Stimulated activated CD4-positive, alpha-beta T cell treated with anti-CD3 and anti-CD28 coated beads, TNF-alpha, amount 100 ng/mL, for 4 hours (primary cell): ENCODE data around the gene CDHR3.

Source experiments
- DNase-seq, 3 experiments: peaks; one replicate each; pipeline ENCODE4 v3.0.0-alpha.2; 2020; ENCODE audit warnings: low read depth in 3 of 3

Gene CDHR3

DNA sequence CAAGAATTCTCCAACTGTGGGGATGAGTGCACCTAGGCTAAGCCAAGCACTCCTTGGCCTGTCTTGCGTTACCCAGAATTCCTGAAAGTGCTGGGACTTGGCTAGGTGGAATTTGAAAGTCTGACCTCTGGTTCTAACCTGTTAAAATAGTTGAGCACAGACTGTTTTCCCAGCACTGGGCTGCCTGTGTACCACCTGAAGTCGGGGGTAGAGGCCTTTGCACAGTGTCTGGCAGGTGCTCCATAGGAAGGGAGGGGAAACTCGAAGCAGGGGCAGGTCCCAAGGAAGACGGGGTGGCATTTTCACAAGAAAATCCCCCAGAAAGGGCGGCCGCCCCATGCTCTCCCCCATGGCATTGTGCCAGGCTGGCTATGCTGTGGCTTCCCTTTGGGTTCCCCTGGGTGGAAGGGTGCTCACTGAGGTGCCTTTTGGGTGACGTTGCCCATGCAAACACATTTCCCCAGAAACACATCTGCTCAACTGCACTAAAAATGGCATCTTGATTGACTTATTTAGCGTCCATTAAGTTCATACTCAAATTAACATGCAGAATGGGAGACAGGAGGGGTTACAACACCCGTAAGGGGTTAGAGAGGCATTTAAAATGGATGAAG, 86.2 kb downstream of the CDHR3 start:
- DNase-seq = no peak

DNA sequence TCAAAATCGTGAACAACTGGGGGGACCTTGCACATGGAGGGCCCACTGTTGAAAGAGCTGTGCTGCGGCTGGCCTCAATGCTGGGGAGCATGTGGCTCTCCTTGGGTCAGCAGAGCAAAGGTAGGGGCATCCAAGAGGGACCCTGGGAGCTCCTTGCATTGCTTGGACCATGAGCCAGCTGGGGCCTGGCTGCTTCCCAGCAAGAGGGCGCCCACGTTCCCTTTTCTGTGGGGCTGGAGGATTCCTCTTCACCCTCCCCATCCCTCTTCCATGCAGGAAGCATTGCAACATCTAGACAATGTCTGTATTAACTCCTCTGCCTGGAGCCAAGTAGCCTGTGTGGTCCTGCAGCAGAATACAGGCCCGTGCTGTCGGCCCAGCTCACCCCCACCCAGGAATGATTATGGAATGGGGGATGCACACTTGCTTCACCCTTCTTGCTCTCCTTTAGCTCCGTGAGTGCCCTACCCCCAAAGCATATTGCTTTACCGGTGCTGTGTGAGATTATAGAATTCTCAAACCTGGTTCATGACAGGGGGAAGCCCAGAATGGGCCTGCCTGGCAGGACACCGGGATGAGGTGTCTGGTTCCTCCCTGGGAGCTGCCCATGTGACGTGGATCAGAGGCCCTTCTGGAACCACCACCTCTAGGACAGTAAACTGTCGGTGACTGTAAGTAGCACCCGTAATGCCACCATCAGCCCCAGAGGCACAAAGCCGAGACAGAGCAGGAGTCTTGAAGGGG, 87.1 kb downstream of the CDHR3 start:
- no peak for DNase-seq

DNA sequence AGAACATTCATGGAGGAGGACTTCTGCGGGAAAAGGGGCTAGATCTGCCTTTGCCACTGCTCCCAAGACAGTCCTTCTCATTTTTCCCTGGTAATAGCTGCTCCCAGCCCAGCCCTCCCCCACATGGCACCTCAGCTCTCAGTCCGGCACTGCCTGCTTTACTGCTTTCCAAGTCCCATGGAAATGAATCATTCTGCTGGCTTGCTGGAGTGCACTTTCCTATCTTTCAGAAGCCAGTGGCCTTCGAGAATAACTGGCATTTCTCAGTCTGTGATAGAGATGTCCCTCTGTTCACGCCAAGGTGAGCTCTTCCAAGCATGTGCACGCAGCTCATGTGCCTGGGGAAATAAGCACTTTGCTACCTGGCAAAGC, 87.7 kb downstream of the CDHR3 start:
- no peak for DNase-seq

DNA sequence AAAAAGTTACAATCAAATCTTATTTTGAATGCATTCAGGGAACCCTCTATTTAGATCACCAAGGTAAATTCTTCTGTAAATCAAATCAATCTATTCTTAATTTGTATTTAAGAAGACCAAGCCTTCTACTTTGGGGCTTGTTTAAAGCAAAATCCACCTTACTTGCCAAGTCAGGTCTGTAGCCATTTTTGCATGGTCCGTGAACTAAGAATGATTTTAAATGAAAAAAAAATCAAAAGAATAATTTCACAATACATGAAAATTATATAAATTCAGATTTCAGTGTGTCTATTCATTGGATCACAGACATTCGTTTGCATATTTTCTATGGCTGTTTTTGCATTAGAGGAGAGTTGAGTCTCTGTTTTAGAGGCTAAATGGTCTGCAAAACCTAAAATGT, 89.6 kb downstream of the CDHR3 start:
- no peak for DNase-seq

DNA sequence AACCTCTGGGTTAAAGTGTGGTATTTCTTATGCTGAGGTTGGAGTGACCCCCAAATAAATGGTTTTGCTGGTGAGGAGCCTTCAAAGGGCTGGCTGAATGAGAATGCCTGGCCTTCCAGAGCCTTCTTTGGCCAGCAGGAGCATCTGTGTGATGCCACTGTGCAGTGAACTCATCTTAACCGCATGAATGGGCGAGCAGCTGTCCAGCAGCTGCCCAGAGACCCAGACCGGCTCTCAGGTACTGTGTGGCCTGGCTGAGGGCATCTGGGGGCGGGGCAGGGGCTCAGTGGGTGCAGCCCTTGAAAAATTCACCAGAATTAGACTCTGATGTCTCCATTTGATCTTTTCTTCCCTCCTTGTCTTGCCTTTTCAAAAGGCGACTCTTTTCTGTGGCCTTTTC, 90.0 kb downstream of the CDHR3 start:
- no peak for DNase-seq

DNA sequence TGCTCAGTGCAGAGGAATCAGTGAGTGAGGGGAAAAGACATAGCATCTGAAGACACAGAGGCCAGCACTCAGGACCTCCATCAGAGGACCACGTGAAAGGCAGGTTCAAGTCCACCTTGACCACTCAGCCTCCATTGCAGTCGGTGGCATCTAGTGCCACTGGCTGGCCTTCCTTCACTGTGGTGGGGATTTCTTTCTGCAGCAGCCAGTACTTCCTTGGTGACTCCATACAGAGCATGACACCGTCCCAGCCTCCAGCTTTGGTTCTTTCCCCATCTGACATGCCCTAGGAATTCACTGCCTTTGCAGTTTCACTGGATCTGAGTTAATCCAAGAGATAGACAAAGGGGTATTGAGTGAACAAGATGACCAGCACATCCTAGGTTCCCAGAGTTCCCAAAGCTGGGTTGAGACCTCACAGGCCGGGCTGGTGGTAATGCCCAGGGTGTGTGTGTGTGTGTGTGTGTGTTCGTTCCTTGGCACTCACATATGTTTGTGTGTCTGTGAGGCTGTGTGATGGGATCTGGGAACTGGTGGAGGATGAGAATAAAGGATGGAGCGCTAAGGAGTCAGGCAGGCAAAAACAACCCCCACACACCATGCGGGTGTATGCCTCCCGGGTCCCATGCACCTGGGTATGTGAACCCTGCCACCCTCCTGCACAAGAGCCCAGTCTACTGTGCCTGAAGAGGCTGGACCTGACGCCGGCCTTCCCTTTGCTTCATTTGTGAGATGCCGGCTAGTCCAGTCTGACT, 91.3 kb downstream of the CDHR3 start:
- no peak for DNase-seq

DNA sequence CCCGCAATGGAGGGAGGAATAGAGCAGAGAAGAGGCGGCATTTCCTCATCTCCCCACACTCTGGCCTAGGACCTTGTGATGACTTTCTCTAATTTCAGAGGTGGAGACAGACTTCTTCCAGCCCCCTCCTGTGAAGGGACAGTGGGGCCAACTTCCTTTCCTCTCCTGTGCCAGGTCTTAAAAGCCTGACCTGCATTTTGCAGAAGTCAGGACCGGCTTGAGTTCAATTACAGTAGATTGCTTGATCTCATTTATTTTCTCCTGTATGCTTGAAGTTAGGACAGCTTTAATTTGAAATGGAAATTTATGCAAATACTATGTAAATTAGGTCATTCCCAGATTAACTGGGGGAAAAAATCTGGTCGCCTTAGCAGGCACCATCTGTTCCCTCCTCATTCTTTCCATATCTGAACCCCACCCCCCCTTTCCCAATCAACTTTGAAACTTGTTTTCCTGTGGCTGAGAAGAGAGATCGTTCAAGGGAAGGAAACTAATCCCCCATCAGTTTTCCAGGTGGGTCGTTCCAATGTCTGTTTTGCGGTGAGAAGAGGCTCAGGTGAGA, 92.0 kb downstream of the CDHR3 start:
- DNase-seq = no peak

DNA sequence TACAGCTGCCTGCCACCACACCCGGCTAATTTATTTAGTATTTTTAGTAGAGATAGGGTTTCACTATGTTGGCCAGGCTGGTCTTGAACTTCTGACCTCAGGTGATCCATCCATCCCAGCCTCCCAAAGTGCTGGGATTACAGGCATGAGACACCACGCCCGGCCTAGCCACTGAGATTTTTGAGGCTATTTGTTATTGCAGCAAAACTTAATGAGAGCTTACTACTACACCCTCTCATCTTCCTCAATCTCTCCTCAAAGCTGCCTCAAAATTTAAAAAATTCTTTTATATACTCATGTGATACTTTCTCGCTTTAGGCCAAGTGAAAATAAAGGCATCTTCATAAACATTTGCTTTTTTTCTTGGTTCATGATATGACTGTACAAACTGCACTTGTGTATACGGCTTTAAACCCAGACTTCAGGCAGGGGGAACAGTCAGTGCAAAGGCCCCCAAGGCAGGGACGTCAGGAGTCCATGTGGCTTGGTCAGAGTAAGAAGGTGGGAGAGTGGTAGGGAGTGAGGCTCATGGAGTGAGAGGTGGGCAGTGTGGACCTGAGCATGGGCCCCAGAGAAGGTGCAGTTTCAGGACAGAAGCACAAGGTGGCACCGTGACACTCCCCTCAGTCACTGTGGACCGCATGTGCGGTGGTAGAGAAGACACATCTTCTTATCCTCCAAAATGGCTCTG, 93.6 kb downstream of the CDHR3 start:
- DNase-seq = peak; percentile 50 to 51 (median 51)

DNA sequence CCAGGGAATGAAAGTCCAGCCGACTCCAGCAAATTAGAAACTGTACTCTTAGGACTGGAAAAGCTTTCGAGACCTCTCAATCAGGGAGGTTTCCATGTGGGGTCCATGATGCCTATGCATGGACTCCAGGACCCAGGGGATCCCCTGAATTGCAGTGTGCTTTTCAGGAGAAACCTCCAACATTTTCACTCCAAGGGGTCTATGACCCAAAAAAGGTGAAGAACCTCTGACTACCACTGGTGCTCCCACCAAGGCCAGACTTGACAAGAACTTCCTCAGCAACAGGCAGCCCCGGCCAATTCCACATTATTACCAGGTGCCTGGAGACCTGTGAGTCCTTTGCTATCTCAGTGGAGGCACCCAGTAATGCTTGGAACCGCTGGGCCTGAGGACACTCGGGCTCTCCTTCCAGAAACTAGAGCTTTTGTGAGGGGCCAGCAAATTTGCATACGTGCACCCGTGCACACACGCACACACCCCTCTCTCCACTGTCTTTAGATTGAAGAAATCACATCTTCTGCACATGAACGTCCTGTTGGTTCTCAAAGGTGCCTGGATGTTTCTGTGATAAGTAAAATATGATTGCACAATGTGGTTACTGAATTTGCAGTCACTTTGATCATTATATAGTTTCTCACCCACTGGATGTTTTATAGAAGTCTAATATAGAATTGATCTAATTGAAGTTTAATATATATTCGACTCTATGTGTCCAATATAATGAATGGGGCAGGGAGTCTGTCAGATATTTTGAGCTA, 94.3 kb downstream of the CDHR3 start:
- no peak for DNase-seq

DNA sequence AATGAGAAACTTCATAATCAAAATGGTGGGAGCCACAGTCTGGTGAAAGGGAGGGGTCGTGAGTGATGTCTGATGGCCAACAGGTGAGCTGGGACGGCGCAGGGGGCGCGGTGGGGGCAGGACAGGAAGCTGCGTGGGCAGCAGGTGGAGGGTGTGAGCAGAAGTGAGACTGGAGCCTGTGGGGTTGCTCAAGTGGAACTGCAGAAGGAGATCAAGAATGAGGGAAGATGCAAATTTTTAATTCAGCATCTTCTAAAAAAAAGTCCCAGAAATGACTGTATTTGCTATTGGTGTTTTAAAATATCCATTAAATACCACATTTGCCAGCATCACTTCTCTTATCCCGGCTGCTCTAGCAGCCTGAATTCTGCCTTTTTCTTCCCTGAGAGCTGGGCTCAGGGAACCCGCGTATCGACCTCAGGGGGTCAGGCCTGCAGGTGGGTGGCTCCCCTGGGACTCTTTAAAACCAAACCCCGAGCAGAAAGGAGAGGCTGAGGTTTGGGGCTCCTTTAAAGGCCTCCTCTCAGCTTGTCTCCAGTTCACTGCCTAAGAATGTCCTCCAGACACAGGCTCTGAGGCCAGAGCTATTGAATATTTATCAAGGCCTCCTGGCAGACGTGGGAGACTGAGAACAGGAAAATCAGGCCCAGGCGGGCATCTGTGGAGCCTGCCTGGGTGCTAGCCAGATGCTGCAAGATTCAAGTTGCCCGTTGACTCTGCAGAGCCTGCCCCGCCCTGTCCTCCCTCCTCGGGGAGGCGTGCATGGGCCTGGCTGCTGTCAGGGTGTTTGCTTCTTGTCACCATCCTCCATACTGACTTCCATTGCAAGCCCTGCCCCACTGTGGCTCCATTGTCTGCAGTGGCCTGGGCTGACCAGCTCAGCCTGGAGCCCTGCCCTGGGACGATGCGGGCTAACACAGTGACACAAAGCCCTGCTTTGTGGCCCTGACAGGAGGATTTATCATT, 95.2 kb downstream of the CDHR3 start:
- DNase-seq = no peak

DNA sequence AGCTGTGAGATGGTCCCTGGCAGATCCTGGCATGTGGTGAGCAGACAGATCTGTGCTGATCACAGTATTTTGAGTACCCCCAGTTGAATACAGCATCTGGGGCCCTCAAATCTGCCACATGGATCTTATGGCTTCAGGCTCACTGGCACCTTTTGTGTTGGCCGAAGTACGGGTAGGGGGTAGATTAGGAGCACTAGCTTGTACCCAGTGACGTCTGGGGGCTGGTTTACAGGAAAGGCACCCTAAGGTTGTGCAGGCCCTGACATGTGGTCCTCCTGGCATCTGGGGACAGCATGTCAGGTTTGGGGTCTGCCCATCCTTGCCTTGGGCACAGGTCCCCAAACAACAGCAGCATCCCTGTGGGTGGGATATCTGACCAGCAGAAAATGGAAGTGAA, 95.9 kb downstream of the CDHR3 start:
- no peak for DNase-seq

DNA sequence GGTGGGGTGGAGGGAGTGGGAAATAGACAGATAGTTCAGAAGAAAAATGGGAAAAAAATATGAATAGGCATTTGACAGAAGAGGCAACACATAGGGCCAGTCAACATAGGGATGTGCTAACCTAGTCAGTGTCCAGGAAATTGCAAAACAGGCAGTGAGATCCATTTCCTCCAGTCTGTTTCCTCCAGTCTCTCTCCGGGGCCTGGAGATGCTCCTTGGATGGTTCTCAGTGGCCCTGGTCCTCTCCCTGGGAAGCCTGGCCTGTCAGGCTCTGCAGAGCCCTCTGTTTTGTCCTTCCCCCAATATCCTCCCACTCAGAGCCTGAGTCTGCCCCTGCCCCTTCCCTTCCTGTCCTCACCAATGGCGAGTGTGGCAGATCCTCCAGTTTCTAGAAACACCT, 96.5 kb downstream of the CDHR3 start:
- DNase-seq = no peak

DNA sequence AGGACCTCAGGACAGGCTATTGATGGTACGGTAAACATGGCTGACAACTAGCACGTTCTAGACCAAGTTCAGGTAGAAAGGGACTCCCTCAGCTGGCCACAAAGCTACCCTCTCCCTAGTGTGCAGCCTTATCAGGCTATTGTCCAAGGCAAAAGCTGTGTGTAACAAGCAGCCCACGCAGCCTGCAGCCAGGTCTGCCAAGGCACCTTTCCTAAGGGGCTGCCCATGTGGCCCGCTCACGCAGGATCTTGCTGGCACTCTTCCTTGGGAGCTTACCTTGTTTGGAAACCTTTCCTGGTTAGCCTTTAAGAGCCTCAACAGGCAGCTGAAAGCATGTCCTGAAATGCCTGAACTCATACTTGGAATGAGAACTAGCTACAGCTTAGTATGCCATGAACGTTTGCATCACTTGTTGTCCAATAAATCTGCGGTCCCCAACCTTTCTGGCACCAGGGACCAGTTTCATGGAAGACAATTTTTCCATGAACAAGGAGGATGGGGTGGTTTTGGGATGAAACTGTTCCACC, 97.4 kb downstream of the CDHR3 start:
- DNase-seq = no peak

DNA sequence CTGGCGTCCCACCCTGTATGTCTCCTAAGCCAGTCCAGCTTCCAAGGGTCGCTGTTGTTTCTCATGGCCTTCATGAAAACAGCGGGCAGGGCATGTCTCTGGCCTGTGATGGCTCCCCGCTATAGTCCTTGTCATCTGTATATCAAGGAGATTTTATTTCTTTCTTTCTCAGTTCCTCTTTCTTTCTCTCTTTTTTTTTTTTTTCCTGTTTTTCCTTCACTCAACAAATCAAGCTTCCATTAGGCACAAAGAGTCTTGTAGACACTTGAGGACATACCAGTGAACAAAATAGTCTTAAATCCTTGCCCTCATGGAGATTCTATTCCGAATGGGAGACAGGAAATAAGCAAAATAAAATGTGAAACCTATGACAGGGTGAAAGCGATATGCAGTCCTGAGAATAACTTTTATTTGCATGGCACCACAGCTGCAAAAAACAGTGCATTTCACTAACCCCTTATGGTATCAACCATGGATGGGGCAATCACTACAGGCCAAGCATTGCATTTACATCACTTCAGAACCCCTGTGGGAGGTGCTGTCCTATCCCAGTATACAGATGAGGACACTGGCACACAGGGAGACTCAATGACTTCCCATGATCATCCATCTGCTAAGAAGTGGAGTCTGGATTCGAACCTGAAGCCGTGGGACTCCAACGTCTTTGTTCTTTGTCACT, 98.4 kb downstream of the CDHR3 start:
- DNase-seq = no peak

DNA sequence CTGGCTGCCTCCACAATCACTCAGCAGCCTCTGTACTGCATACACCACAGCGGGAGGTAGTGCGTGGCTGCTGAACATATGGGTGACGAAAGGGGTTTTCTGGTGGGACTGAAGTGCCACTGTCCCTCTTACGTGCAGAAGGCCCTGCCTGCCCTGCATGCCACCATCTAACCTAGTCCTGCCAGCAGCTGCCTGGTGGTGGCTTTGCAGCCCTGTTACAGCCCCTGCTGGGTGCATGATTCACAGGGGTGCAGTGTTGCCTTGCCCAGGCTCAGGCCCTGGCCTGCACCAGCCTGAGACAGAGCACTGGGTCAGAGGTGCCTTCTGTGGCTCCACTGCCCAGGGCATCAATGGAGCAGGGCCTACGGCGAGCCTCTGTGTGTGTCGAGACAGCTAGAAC, 98.9 kb downstream of the CDHR3 start:
- DNase-seq = no peak

DNA sequence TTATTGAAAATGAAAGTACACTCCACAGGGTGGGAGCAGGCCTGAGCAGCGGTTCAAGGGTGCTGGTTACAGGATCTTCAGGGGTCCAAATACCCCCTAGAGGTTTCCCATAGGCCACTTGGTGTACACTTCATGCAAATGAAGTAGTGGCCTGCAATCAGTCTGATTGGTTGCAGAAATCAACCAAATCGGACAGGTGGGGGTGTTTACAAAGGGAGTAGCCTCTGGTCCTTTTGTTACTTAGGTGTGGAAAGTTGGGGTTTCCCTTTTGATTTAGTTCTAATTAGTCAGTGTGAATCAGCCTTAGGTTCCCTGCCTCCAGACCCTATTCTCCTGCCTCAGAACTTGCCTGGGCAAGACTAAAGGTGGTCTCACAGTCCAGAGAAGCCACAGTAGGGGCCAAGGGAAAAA, 99.5 kb downstream of the CDHR3 start:
- DNase-seq = no peak

DNA sequence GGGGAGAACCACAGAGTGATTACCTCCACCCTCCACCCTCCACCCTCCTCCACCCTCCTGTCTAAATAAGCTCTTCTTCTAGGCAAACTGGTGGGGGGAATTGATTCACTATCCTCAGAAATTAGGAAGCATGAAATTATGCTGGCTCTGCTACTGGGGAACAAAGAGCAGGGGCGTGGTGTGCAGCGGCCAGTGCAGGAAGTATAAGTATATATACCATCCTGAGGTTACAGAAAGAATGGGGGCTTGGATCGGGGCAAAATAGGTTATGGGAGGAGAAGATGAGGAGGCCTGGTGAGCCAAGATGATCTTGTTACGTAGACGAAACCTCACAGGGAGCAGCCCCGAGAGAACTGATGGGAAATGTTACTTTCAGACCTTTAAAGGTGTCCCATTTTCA, 100.0 kb downstream of the CDHR3 start:
- no peak for DNase-seq

DNA sequence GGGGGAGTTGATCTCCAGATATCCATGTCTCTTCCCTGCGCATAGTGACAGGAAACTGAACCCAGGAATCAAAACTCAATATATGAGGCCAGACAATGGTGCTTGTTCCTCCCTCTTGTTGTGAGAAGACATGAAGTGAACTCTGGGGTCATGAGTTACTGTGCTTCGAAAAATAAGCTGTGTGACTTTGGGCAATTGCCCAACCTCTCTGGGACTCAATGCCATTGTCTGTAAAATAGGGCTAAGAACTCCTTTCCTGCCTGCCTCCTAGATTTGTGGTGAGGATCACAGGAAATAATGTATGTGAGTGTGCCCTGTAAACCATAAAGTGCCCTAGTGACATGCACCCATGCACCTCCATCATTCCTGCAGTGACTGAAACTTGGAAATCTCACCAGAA, 100.6 kb downstream of the CDHR3 start:
- no peak for DNase-seq

DNA sequence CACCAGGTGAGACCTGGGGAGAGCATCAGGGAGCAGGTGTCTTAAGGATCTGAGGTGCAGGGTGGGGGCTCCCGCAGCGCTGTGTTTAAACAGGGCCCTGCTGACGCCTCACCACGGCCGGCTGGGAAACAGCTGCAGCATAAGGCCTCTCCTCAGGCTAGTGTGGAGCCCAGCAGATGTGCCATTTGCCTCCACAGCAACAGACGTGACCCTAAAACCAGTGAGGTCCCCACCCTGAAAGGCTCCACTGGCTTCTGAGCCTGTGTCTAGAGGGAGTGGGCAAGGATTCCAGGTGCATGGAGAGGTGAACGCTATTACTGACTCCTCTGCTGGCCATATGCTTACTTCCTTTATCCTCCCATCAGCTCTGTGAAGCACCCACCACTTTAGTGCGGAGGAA, 101.3 kb downstream of the CDHR3 start:
- DNase-seq = no peak
